Lower leg skin (tissue), 3 donors: Measurements from ENCODE around the gene RFTN2.

Experiments
- CTCF ChIP-seq, 3 donors: fragments of 450-650 bp; IDR thresholded peaks; one replicate each; pipeline ENCODE4 v1.5.1; 2016; ENCODE audit warnings: antibody characterized with exemption in 3 of 3, mild to moderate bottlenecking in 3 of 3, moderate library complexity in 2 of 3
- POLR2A ChIP-seq, 2 donors: fragments of 450-650 bp; IDR thresholded peaks; one replicate each; pipeline ENCODE4 v1.6.1; 2016 to 2017; ENCODE audit warnings: antibody characterized with exemption in 2 of 2, mild to moderate bottlenecking in 1 of 2, moderate library complexity in 1 of 2

- TF ChIP-seq CTCF (IDR thresholded peaks at IDR 0.05) (no peak), POLR2A (IDR thresholded peaks at IDR 0.05) (no peak)
Observed at GRCh38 chr2:197675711-197676188, 363 bp upstream of the RFTN2 start.
